Thyroid gland (tissue), 4 donors: ENCODE measurements around the gene CDC45.

Source experiments
- CTCF ChIP-seq, 6 experiments: fragments of 200-600 bp in 3 of 6; fragments of 450-650 bp in 3 of 6; sonication (generic) in 3 of 6; IDR thresholded peaks; one replicate each; pipeline ENCODE4 v1.5.1; 2016 to 2019; ENCODE audit warnings: antibody characterized with exemption in 6 of 6, mild to moderate bottlenecking in 2 of 6, inconsistent platforms in 1 of 6, moderate library complexity in 1 of 6
- POLR2A ChIP-seq, 2 donors: fragments of 450-650 bp; IDR thresholded peaks; one replicate each; pipeline ENCODE4 v1.6.1; 2017; ENCODE audit warnings: antibody characterized with exemption in 2 of 2, mild to moderate bottlenecking in 2 of 2, moderate library complexity in 1 of 2

DNA sequence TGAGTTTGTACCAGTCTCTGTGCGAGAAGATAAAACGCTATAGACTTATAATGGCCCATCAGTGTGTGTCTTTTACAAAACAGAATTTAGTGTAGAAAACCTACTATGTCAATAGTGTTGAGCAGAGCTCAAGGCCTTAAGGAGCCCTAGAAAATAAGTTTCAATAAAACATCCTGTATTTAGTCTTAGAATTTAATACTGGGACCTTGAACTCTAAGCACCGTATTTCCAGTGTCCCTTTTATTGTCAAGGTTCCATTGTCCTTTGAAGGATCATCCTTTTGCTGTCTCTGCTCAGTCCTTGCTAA is 16.6 kb downstream of the CDC45 start:
- TF ChIP-seq POLR2A (IDR thresholded peaks at IDR 0.05) (no peak), CTCF (IDR thresholded peaks at IDR 0.05) (no peak)
